Activated naive CD4-positive, alpha-beta T cell treated with anti-CD3 and anti-CD28 coated beads, Interleukin-2, amount 50 U/mL, for 72 hours (primary cell): ENCODE data around the gene IRF3. TPM values are rescaled to one million over a fixed set of nuclear protein-coding genes. Genes with fewer than 3 reads are reported as not detected.
A peak's percentile ranks its signal among the peaks of the same experiment; 100 is the strongest.
"Not testable (repeated sequence)": the region's sequence is repeated elsewhere in the genome, so short reads cannot be mapped to it uniquely, and the experiment has no call there.

Experiments used
- ATAC-seq, 2 donors: fragments of 150-1000 bp; cut with Tn5 transposase; 2 replicates each; pipeline ENCODE4 v1.10.0; 2021; ENCODE audit warnings: mild to moderate bottlenecking in 2 of 2, moderate library complexity in 2 of 2
- DNase-seq, 2 donors: peaks; one replicate each; pipeline ENCODE4 v3.0.0; 2021 to 2022; ENCODE audit warnings: low spot score in 2 of 2
- H3K27ac Mint-ChIP-seq, 2 donors: one replicate each; pipeline ENCODE4 v1.8.0; 2022; ENCODE audit warnings: mild to moderate bottlenecking in 2 of 2, mixed read lengths in 2 of 2
- H3K36me3 Mint-ChIP-seq, 2 donors: one replicate each; pipeline ENCODE4 v1.8.0; 2022; ENCODE audit warnings: mixed read lengths in 2 of 2
- H3K9me3 Mint-ChIP-seq, 2 donors: one replicate each; pipeline ENCODE4 v1.8.0; 2022; ENCODE audit warnings: mixed read lengths in 2 of 2
- total RNA-seq, 2 donors: library from RNA; stranded (reverse); gene quantifications; one replicate each; pipeline ENCODE4 v1.2.3, GENCODE V29; 2022

IRF3 gene
- total RNA-seq, 2 donors from 2014 or later = 135 to 202 TPM

GRCh38 chr19:49624967-49625910 is 40.4 kb downstream of the IRF3 start:
- Mint-ChIP-seq H3K27ac (no peak overlapping the region), H3K9me3 (no peaks in the 10 kb centered on the region), H3K36me3 (no peaks in the 10 kb centered on the region)
- DNase-seq = no peak
- peak in 1 of 2 donors; percentile 26 for ATAC-seq

DNA sequence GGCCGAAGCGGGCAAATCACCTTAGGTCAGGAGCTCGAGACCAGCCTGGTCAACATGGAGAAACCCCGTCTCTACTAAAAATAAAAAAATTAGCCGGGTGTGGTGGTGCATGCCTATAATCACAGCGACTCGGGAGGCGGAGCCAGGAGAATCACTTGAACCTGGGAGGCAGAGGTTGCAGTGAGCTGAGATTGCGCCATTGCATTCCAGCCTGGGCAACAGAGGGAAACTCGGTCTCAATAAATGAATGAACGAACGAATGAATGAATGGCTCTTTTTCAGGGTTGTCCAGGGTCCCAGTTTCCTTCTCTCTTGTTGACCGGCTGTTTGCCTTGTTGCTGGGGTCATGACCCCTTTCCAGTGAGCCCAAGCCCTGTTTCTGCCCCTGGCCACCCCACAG is 47.8 kb downstream of the IRF3 start:
- not testable (repeated sequence) for H3K9me3 Mint-ChIP-seq, H3K27ac Mint-ChIP-seq, ATAC-seq, DNase-seq
- H3K36me3 Mint-ChIP-seq = peaks cover 10 to 22% of the 10 kb centered on the region in 2 donors

GRCh38 chr19:49616945-49617344 is 48.7 kb downstream of the IRF3 start:
- H3K27ac Mint-ChIP-seq = no peak overlapping the region
- no peak for DNase-seq
- ATAC-seq = no peak
- peaks cover 10 to 22% of the 10 kb centered on the region in 2 donors for H3K36me3 Mint-ChIP-seq
- H3K9me3 Mint-ChIP-seq = no peaks in the 10 kb centered on the region

GRCh38 chr19:49616532-49616931 is 49.1 kb downstream of the IRF3 start:
- Mint-ChIP-seq H3K9me3 (no peaks in the 10 kb centered on the region), H3K36me3 (peaks cover 10 to 22% of the 10 kb centered on the region in 2 donors), H3K27ac (no peak overlapping the region)
- ATAC-seq (no peak), DNase-seq (no peak)

- no peak overlapping the region for H3K27ac Mint-ChIP-seq
- peaks cover 10 to 22% of the 10 kb centered on the region in 2 donors for H3K36me3 Mint-ChIP-seq
These were observed 49.8 kb downstream of the IRF3 start for GRCh38 chr19:49615861-49616260.

DNA sequence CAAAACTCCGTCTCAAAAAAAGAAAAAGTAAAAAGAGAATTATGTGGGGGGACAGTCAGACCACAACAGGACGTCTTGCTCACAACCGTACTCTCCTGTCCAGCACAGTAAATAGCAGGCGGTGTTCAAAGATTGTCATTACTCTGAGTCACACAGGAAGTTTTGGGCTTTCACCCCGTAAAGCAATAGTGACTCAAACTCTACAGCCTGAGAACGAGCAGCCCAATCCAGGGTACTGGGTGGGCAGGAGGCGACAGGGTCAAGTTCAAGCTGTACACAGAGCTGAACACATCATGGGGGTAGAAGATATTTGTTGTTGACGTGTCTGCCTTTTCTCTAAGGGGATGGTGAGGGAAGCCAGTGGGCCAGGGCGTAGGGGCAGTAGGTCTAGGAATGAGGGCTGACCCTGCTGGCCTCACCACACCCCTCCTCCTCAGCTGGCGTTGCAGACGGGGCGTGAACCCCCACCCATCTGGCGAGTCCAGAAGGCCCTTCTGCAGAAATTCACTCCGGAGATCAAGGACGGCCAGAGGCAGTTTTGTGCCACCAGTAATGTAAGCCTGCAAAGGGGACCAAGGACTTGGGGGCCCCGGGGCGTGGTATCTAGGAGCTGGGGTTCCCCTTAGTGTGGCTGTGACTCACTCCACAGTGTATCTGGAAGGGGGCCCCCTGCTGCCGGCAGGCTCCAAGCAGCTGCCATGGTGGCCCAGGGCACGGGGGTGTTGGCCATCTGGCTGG is 51.4 kb downstream of the IRF3 start:
- ATAC-seq (peak; percentile 60 to 84), DNase-seq (no peak)
- H3K36me3 Mint-ChIP-seq = peaks cover 10 to 22% of the 10 kb centered on the region in 2 donors
- H3K9me3 Mint-ChIP-seq = no peaks in the 10 kb centered on the region
- peak overlapping the region; percentile 54 to 91 for H3K27ac Mint-ChIP-seq

More at GRCh38 chr19:49615861-49616260, 49.8 kb downstream of the IRF3 start:
- no peaks in the 10 kb centered on the region for H3K9me3 Mint-ChIP-seq
- no peak for DNase-seq
- ATAC-seq = no peak

DNA sequence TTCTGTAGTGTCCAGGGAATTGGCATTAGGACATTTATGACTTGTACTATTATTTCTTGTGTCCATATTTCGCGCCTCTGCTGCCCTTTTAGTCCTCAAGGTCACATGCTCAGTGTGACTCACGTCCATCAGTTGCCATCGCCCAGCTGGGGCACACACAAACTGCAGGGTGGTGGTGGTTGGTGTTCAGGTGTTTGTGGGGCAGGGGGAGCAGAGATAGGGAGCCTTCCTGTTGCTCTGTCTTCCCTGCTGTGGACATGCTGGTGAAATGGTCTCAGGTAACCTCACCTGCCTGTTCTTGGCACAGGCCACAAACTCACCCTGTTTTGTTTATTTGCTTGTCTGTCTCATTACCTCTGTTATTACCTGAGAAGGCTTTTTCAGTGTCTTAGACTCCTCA is 52.3 kb downstream of the IRF3 start:
- ATAC-seq (peak in 1 of 2 donors; percentile 28), DNase-seq (no peak)
- peaks cover 10 to 22% of the 10 kb centered on the region in 2 donors for H3K36me3 Mint-ChIP-seq
- H3K9me3 Mint-ChIP-seq = no peaks in the 10 kb centered on the region
- H3K27ac Mint-ChIP-seq = peak overlapping the region; percentile 54 to 91

Other genes with a start within 250 kb of the IRF3 start
- not detected for gene PTH2, start 242.4 kb downstream of the IRF3 start, total RNA-seq
- gene GFY, start 240.5 kb downstream of the IRF3 start, total RNA-seq = not detected
- under 1 TPM; 0.20 to 0.33 TPM for gene SLC17A7, start 224.3 kb downstream of the IRF3 start, total RNA-seq
- gene PIH1D1, start 214.0 kb downstream of the IRF3 start, total RNA-seq = 100 to 1,000 TPM in 1 of 2 donors, 10 to 100 TPM in 1; 92.9 to 184 TPM
- 10 to 100 TPM; 22.6 to 34.0 TPM for gene ALDH16A1, start 212.6 kb downstream of the IRF3 start, total RNA-seq
- 10 to 100 TPM; 49.1 to 64.4 TPM for gene FLT3LG, start 191.6 kb downstream of the IRF3 start, total RNA-seq
- 1,000 to 10,000 TPM; 4,147 to 5,288 TPM for gene RPL13A, start 178.2 kb downstream of the IRF3 start, total RNA-seq
- 1,000 to 10,000 TPM; 2,570 to 2,967 TPM for gene RPS11, start 169.4 kb downstream of the IRF3 start, total RNA-seq
- 10 to 100 TPM; 17.5 to 18.1 TPM for gene FCGRT, start 153.2 kb downstream of the IRF3 start, total RNA-seq
- gene RCN3, start 137.9 kb downstream of the IRF3 start, total RNA-seq = 10 to 100 TPM in 1 of 2 donors, 1 to 10 TPM in 1; 5.4 to 13.0 TPM
- 10 to 100 TPM; 90.7 to 96.1 TPM for gene NOSIP, start 85.3 kb downstream of the IRF3 start, total RNA-seq
- gene PRRG2, start 84.5 kb downstream of the IRF3 start, total RNA-seq = 10 to 100 TPM in 1 of 2 donors, 1 to 10 TPM in 1; 2.3 to 10.8 TPM
- 10 to 100 TPM; 28.9 to 32.9 TPM for gene PRR12, start 74.7 kb downstream of the IRF3 start, total RNA-seq
- 10 to 100 TPM in 1 of 2 donors, 1 to 10 TPM in 1; 6.0 to 12.9 TPM for gene RRAS, start 25.7 kb downstream of the IRF3 start, total RNA-seq
- gene SCAF1, start 23.6 kb downstream of the IRF3 start, total RNA-seq = 10 to 100 TPM; 49.8 to 57.4 TPM
- 10 to 100 TPM; 69.6 to 93.4 TPM for gene BCL2L12, start 76 bp upstream of the IRF3 start, total RNA-seq
- gene PRMT1, start 11.4 kb upstream of the IRF3 start, total RNA-seq = 100 to 1,000 TPM; 248 to 309 TPM
- 1 to 10 TPM; 5.6 to 6.2 TPM for gene ADM5, start 23.7 kb upstream of the IRF3 start, total RNA-seq
- gene CPT1C, start 25.3 kb upstream of the IRF3 start, total RNA-seq = 1 to 10 TPM; 4.1 to 4.3 TPM
- 1 to 10 TPM in 1 of 2 donors, under 1 TPM in 1; 0.57 to 1.9 TPM for gene TSKS, start 97.4 kb upstream of the IRF3 start, total RNA-seq
- gene AP2A1, start 101.1 kb upstream of the IRF3 start, total RNA-seq = 100 to 1,000 TPM in 1 of 2 donors, 10 to 100 TPM in 1; 79.0 to 137 TPM
- gene FUZ, start 147.4 kb upstream of the IRF3 start, total RNA-seq = 10 to 100 TPM; 14.8 to 24.8 TPM
- 10 to 100 TPM; 58.4 to 68.2 TPM for gene MED25, start 152.4 kb upstream of the IRF3 start, total RNA-seq
- 100 to 1,000 TPM; 110 TPM for gene PTOV1, start 185.3 kb upstream of the IRF3 start, total RNA-seq
- 100 to 1,000 TPM in 1 of 2 donors, 10 to 100 TPM in 1; 90.6 to 119 TPM for gene PNKP, start 201.7 kb upstream of the IRF3 start, total RNA-seq
- 10 to 100 TPM; 16.9 to 34.4 TPM for gene AKT1S1, start 211.5 kb upstream of the IRF3 start, total RNA-seq
- 10 to 100 TPM; 28.8 to 53.0 TPM for gene TBC1D17, start 211.8 kb upstream of the IRF3 start, total RNA-seq
- 10 to 100 TPM in 1 of 2 donors, 1 to 10 TPM in 1; 6.3 to 11.1 TPM for gene IL4I1, start 231.0 kb upstream of the IRF3 start, total RNA-seq